ENCODE results near the gene MRAP2.
"Not testable (repeated sequence)": the region's sequence is repeated elsewhere in the genome, so short reads cannot be mapped to it uniquely, and the experiment has no call there.

The MRAP2 gene
- 0 to 0.11 (median 0) reads per million in 3 experiments for total RNA-seq

DNA sequence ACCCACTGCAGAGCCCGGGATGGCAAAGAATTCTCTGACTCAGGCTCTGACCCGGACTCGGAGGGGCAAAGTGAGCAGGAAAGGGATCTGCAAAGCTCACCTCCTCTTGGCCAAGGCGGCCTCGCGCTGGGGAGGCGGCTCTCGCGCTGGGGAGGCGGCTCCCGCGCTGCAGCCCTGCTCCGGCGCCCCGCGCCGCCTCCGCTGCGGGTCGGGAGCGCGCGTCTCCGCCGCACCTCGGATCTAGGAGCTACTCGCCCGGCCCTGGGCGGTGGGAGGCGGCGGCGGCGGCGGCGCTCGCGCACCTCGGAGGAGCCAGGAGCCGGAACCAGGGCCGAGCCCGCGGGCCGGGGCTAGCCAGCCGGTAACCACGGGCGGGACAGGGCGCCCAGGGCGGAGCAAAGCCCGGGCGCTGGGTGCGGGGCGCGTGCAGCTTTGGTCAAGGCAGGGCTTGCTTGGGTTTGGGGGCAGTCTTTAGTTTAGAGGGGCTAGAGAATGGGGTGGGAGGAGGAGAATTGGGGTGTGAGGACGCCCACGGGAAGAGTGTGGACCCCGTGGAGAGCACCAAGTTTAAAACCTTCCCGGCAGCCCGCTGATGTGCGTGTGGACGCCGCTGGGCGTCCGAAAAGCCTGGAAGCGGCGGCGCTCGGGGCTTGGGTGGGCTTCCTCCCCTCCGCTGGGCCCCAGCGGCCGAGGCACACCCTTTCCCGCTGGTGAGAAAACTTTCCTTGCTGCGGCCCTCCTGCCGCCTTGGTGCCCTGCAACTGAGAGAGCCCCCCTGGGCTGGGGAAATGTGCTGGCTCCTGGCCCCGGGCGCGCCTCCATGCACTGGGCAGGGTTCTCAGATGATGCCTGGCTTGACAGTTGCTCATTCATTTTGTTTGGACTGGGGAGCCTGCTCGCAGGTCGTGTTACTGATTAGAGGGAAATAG lies at the start of gene MRAP2:
Gene MRAP2, plus strand, starts transcription at position 250 of the 929 bp plus-strand sequence. CDS start 21,547 bp downstream, outside the sequence.
- no peak for DNase-seq

- no peak for DNase-seq
These were observed 49.2 kb upstream of the MRAP2 start for GRCh38 chr6:83984411-83984810.

- DNase-seq, result no peak
These were observed 48.3 kb upstream of the MRAP2 start for GRCh38 chr6:83985308-83985713.

GRCh38 chr6:83985715-83986114 lies 47.9 kb upstream of the MRAP2 start:
- no peak for DNase-seq

GRCh38 chr6:83998021-83998584 lies 35.5 kb upstream of the MRAP2 start:
- DNase-seq, result no peak

- DNase-seq, result no peak
These were observed 32.5 kb upstream of the MRAP2 start for GRCh38 chr6:84001119-84001518.

DNA sequence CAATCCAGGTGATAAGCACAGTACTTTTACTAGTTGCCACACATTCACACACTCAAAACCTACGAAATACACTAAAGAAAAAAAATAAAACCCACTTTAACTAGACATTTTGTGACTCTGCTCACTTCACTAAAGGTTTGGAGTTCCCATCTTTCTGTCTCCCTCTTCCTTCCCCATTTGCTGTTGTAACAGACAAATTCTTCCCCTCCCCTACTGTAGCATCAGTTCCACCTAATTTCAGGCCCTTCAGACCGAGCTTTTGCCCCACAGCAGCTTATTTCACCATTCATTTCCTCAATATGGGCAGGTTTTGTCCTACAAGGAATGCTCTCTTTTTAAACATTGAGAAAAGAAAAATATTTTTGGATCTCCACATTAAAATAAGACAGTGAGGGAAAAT lies 31.3 kb upstream of the MRAP2 start:
- no peak for DNase-seq

DNA sequence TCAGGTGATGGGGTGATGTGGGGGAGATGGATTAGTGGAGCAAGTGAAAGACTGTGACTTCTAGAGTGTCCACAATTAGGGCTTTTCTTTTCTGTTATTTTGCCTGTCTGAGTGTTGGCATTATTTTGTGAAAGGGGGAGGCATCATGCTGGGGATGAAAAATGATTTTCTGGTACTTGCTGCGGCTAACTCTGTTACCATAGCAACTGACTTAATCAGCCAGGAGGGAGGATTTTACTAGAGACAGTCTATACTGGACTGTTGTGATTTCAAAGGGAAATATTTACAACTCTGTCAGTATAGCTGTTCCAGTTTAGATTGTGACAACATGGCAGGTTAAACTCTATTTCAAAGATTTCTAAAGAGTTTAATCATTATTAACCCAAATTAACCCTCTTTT lies 30.4 kb upstream of the MRAP2 start:
- no peak for DNase-seq

DNA sequence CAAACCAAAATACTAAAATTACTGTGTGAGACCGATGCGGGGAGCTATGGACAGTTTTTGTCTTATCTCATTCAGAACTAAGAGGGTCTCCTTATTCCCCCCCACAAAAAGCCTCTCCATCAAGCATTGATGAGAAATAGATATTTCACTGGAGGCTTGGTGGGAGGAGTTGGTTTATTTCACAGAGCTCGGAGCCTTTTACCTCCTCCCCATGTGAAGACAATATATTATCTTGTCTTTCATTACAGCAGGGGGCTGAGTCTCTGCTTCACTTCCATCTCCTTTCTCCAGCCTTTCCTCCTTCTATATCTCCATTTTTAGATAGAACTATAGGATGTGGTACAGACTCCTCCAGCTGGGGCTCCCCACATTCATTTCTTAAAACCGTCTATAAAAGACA lies 29.9 kb upstream of the MRAP2 start:
- DNase-seq, result no peak

DNA sequence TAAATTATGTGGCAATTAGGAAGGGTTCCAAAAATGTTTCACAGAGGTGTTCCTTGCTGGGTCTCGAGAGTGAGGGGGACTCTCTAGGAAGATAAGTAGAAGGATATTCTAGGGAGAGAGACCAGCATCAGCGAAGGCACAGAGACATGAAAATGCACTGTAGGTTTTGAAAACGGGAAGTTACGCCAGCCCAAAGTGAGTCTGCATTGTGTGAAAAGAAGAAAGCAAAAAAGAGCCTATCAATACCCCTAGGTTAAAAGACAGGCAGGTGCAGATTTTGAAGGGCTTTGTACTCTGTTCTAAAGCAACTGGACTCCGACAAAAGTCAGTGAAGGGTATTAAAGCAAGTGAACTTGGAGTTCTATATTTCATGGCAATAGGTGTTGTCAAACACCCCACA lies 25.7 kb upstream of the MRAP2 start:
- DNase-seq, result no peak

DNA sequence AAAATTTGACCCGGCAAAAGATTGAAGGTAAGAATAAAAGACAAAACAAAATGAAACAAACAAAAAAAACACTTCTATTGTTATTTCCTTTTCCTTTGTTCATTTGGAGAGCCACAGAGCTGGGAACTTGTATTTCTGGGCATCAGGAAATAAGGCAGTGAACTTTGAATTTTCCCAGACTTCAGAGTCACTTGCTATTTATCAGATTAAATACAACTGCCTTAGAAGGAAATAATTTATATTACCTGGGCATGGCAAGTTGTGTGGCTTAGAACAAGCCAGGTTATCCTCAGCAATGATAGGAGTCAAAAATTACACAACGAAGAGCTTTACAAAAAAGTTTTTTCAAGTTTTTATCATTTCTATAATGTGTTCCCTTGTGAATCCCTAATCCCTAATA lies 20.2 kb upstream of the MRAP2 start:
- no peak for DNase-seq

- DNase-seq, result no peak
These were observed 19.6 kb upstream of the MRAP2 start for GRCh38 chr6:84013931-84014330.

DNA sequence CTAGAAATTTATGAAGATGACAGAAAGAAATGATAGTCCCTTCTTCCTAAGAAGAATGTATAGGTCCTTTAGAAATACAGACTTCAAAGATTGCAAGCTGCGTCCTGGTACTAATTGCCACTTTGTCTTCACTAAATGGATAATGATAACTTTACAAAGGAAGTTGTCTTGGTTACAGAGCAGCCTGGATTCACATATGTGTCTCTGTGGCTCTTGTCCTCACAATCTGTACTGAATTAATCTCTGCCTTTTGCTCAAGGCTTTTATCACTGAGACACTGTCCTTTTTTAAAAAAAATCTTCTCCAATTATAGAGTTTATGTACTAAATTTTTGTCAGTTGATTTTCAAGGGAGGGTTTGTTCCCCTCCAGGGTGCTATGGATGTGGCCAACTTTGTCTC lies 17.5 kb upstream of the MRAP2 start:
- DNase-seq, result no peak

- no peak for DNase-seq
These were observed 15.7 kb upstream of the MRAP2 start for GRCh38 chr6:84017709-84018452.

- DNase-seq, result no peak
These were observed 15.0 kb upstream of the MRAP2 start for GRCh38 chr6:84018453-84019061.

DNA sequence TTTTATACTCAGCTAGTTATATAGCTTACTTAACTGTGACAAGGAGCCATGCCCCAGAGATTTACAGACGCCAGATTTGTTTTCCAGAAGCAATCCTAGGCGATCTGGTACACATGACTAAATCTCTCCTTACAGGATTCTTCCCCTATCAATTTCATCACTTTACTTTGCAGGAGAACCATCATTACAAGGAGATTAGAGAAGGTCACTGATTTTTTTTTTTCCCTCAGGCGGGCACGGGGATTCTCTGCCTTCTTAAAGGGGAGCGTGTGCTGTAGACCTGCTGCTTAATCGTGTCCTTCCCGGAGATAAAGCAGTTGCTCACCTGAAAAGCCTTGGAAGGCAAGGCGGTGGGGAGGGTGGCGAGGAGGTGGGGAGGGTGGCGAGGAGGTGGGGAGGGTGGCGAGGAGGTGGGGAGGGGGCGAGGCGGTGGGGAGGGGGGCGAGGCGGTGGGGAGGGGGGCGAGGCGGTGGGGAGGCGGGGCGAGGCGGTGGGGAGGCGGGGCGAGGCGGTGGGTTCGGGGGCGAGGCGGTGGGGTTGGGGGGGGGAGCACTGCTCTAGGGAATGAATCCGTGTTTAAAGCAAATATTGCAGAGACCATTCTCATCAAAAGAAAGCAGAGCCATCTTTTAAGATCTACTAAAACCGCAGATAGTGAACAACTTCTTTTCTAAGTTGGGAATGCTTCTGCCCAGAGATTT lies 14.3 kb upstream of the MRAP2 start:
- DNase-seq, result no peak

- no peak for DNase-seq
These were observed 13.7 kb upstream of the MRAP2 start for GRCh38 chr6:84019842-84020211.

DNA sequence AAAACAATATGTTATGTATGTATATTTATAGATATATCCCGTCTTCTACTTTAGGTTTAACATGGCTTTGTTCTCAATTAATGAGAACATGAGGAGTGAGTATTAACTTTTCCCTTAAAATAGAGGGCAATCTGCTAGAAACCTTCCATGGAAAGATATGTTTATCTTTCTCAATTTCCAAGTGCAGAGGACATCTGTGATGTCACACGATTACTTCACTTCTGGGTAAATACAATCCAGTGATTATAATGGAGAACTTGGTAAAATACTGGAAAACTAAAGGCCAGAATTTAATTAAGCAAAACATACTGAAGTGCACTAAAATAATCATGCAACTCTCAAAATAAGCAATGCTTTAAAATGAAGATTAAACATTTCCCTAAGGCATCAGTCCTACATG lies 11.9 kb upstream of the MRAP2 start:
- no peak for DNase-seq

DNA sequence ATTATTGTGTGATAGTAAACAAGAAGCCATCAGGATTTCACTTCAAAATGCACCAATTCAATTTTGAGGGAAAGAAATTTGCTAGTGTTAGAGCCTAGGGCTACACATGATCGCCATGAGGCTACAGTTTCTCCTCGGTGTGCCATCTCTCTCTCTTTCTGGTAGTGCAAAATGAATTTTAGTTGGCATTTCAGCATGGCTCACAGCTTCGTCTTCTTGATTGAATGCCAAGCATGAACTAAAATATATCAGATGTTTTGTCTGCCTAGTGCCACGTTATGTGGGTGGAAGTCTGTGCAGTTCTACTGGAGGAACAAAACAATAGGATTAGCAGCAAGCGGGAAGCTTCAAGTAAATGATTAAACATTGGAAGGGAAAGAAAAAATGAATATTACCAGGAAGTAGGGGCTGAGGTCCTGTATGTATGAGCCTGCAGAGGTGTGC lies 6.8 kb upstream of the MRAP2 start:
- DNase-seq, result no peak

- DNase-seq, result no peak
These were observed 6.0 kb upstream of the MRAP2 start for GRCh38 chr6:84027340-84028181.

GRCh38 chr6:84028350-84028749 lies 5.2 kb upstream of the MRAP2 start:
- DNase-seq, result no peak

GRCh38 chr6:84032000-84032399 lies 1.6 kb upstream of the MRAP2 start:
- not testable (repeated sequence) for DNase-seq

Measured in central memory CD4-positive, alpha-beta T cell (primary cell).